Measurements from ENCODE around the gene MDM2.

- no peak for TF ChIP-seq POLR2A (IDR thresholded peaks at IDR 0.05; ENCODE audit: low read length)
- TF ChIP-seq GATA1 (IDR thresholded peaks at IDR 0.05; ENCODE audit: low read depth, low read length): no peak
Measured at GRCh38 chr12:68868043-68868790, 60.2 kb downstream of the MDM2 start.

Data from erythroblast (primary cell).